SK-N-MC (cell line): ENCODE measurements around the gene MAP3K21.

Experiments
- DNase-seq: peaks from one replicate; pipeline ENCODE4 v3.0.0-alpha.2; 2011; ENCODE audit warnings: low read depth, low spot score
- H3K27ac ChIP-seq: fragments of 200-600 bp; sonication (generic); 2 replicates; pipeline ENCODE4 v1.5.1; 2016; ENCODE audit warnings: mixed run types
- H3K36me3 ChIP-seq: fragments of 200-600 bp; sonication (generic); 2 replicates; pipeline ENCODE4 v1.6.1; 2017; ENCODE audit warnings: antibody characterized with exemption, low read length, mixed read lengths; ENCODE audit not compliant: insufficient read depth
- H3K4me3 ChIP-seq: fragments of 200-600 bp; sonication (generic); 2 replicates; pipeline ENCODE4 v1.5.1; 2016
- H3K9ac ChIP-seq: fragments of 200-600 bp; sonication (generic); 2 replicates; pipeline ENCODE4 v1.8.0; 2017; ENCODE audit warnings: mixed run types, mixed read lengths; ENCODE audit not compliant: insufficient read length
- H3K9me3 ChIP-seq: fragments of 200-600 bp; sonication (generic); 2 replicates; pipeline ENCODE4 v1.6.1; 2017; ENCODE audit warnings: low read depth, mild to moderate bottlenecking, antibody characterized with exemption, low read length, moderate library complexity, mixed read lengths
- EZH2 ChIP-seq: fragments of 200-600 bp; sonication (generic); IDR thresholded peaks from one replicate; pipeline ENCODE4 v1.6.1; 2017; ENCODE audit warnings: antibody characterized with exemption
- FOXP2 ChIP-seq: optimal IDR thresholded peaks from 2 replicates; pipeline ENCODE3; 2011; ENCODE audit warnings: mild to moderate bottlenecking, moderate library complexity; ENCODE audit not compliant: insufficient read depth; ENCODE audit errors: extremely low read length, control extremely low read depth
- POLR2AphosphoS5 ChIP-seq: IDR thresholded peaks from 2 replicates; pipeline ENCODE4 v1.6.1; 2012; ENCODE audit warnings: mild to moderate bottlenecking, low read depth, low read length, borderline replicate concordance

MAP3K21 gene

DNA sequence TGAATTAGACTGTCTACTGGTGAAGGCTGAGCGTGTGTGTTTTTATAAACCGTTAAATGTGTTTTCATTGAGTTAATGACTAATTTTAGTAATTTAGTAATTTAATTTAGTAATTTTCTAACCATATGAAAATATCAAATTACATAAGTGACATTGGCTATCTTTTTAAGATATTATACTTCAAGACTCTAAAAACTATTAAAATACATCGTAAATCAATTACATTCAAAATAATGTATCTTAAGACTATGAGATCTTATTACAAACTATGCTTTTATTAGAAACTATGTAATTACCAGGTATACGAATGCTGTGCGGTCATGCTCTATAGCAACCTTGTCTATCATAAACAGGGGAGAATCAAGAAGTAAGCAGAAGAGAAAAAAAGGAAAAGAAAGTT lies 21.6 kb downstream of the MAP3K21 start:
- DNase-seq = no peak
- no peaks in the 10 kb centered on the region for H3K36me3 ChIP-seq
- no peak overlapping the region for H3K27ac ChIP-seq
- no peak for TF ChIP-seq POLR2AphosphoS5
- no peak for TF ChIP-seq EZH2
- no peak for TF ChIP-seq FOXP2
- no peak overlapping the region for H3K9ac ChIP-seq
- no peaks in the 10 kb centered on the region for H3K9me3 ChIP-seq
- no peak overlapping the region for H3K4me3 ChIP-seq

- no peak for TF ChIP-seq POLR2AphosphoS5
- no peak for TF ChIP-seq EZH2
- no peak for TF ChIP-seq FOXP2
- Histone ChIP-seq H3K9ac (no peak overlapping the region), H3K27ac (no peak overlapping the region), H3K36me3 (no peaks in the 10 kb centered on the region), H3K4me3 (no peak overlapping the region), H3K9me3 (no peaks in the 10 kb centered on the region)
- no peak for DNase-seq
Observed at GRCh38 chr1:233354983-233355382, 27.5 kb downstream of the MAP3K21 start.

GRCh38 chr1:233355841-233356704 lies 28.5 kb downstream of the MAP3K21 start:
- Histone ChIP-seq H3K36me3 (no peaks in the 10 kb centered on the region), H3K27ac (no peak overlapping the region), H3K4me3 (no peak overlapping the region), H3K9me3 (no peaks in the 10 kb centered on the region), H3K9ac (no peak overlapping the region)
- DNase-seq = no peak
- no peak for TF ChIP-seq FOXP2

GRCh38 chr1:233356705-233356987 lies 29.1 kb downstream of the MAP3K21 start:
- no peak overlapping the region for H3K9ac ChIP-seq
- no peaks in the 10 kb centered on the region for H3K9me3 ChIP-seq
- no peak for TF ChIP-seq FOXP2
- no peak for TF ChIP-seq POLR2AphosphoS5
- no peak for TF ChIP-seq EZH2
- no peak for DNase-seq
- no peak overlapping the region for H3K4me3 ChIP-seq
- H3K36me3 ChIP-seq = no peaks in the 10 kb centered on the region
- no peak overlapping the region for H3K27ac ChIP-seq

DNA sequence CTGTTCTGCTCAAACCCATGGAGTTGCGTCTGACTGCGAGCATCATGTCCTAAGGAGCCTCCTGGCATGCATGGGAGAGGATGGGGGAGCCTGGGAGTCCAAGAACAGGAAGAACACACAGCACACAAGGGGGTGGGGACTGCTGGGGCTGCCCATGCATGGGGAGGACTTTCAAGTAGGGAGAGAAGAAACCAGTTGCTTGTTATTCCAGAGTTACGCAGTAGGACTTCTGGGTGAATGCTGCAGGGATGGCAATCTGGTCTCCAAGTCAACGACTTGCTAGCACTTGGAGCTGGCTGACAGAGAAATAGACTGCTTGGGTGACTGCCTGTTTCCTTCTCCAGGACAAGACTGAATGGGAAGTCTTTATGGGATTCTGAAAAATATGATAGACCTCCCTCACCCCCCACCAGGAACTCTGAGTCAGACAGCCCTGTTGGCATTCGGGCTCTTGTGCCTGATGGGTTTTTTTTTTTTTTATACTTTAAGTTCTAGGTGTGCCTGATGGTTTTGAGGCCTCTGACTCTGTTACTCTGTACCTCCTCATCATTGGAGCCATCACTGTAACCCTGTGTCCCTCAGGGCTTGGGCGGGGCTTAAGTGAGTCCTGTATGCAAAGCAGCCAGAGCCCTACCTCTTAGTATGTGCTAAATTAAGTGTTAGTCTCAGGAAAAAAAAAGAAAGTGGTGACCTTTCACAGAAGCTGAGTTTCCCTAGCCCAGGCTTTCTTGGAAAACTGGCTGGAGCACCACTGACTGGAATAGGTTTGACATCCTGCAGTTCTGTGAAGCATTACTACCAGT lies 30.3 kb downstream of the MAP3K21 start:
- Histone ChIP-seq H3K9ac (no peak overlapping the region), H3K36me3 (no peaks in the 10 kb centered on the region), H3K4me3 (no peak overlapping the region), H3K9me3 (no peaks in the 10 kb centered on the region), H3K27ac (no peak overlapping the region)
- TF ChIP-seq POLR2AphosphoS5 = no peak
- no peak for TF ChIP-seq FOXP2
- no peak for TF ChIP-seq EZH2
- DNase-seq = no peak

DNA sequence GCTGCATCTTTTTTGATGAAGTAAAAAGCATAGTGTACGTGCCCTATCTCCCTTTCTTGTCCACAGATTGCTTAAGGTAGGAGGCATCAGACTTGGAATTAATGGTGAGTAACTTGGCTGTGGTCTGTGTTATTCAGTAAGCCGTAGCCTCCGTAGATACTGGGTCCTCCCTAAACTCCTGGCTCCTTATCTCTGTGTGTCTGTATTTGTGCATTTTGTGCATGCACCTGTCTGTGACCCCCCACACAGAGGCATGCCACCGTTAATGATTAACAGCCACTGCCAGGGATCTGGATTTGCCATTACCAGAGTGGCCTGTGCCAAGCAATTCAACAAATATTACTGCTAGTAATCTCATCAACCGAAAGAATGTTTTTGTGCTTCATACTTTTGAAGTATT lies 31.9 kb downstream of the MAP3K21 start:
- no peak for DNase-seq
- Histone ChIP-seq H3K36me3 (no peaks in the 10 kb centered on the region), H3K4me3 (no peak overlapping the region), H3K9me3 (no peaks in the 10 kb centered on the region), H3K9ac (no peak overlapping the region), H3K27ac (no peak overlapping the region)
- TF ChIP-seq EZH2 = no peak

GRCh38 chr1:233359905-233360304 lies 32.4 kb downstream of the MAP3K21 start:
- Histone ChIP-seq H3K36me3 (no peaks in the 10 kb centered on the region), H3K4me3 (no peak overlapping the region), H3K27ac (no peak overlapping the region), H3K9ac (no peak overlapping the region), H3K9me3 (no peaks in the 10 kb centered on the region)
- DNase-seq = no peak
- no peak for TF ChIP-seq FOXP2
- TF ChIP-seq POLR2AphosphoS5 = no peak
- no peak for TF ChIP-seq EZH2

DNA sequence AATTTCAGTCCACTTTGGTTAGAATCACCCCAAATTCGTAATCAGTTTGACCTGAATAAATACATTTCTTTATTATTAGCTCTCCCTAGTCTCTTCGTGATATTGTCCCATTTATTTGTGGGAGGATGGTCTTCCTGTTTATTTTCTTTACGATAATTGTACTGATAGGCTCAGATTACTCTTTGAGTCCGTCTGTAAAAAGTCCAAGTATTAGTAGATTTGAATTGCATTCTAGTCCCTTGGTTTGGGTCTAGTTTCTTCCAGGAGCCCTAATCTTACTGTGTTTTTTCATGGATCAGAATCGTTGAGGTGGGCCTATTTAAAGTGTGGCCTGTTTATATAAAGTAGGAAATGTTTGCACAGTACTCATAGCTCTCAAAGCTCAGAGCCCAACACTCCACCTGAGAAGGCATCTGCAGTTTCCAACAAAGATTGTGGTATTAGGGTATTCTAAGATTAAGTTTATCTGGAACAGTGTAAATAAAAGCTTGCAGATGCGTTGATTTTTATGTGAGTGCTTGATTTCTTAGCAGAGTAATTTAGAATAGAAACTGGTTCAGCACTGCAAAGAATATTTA lies 33.1 kb downstream of the MAP3K21 start:
- no peak for DNase-seq
- H3K27ac ChIP-seq = no peak overlapping the region
- H3K4me3 ChIP-seq = no peak overlapping the region
- no peaks in the 10 kb centered on the region for H3K36me3 ChIP-seq
- no peaks in the 10 kb centered on the region for H3K9me3 ChIP-seq
- no peak overlapping the region for H3K9ac ChIP-seq
- no peak for TF ChIP-seq FOXP2
- no peak for TF ChIP-seq EZH2
- TF ChIP-seq POLR2AphosphoS5 = no peak

GRCh38 chr1:233361876-233362275 lies 34.4 kb downstream of the MAP3K21 start:
- Histone ChIP-seq H3K36me3 (no peaks in the 10 kb centered on the region), H3K4me3 (no peak overlapping the region), H3K27ac (no peak overlapping the region), H3K9ac (no peak overlapping the region), H3K9me3 (no peaks in the 10 kb centered on the region)
- DNase-seq = no peak
- TF ChIP-seq EZH2 = no peak
- no peak for TF ChIP-seq FOXP2
